Endothelial cell of umbilical vein (primary cell): ENCODE results near the gene PDE10A. TPM values are rescaled to one million over a fixed set of nuclear protein-coding genes. Genes with fewer than 3 reads are reported as not detected.
A peak's percentile ranks its signal among the peaks of the same experiment; 100 is the strongest.

ENCODE experiments used
- BruUV-seq: library from RNA; stranded (reverse); fragments of 400-500 nt; replicated peaks from 2 replicates; lab custom pipeline; 2021; lab: Mats Ljungman, UMichigan
- CTCF ChIA-PET: fragments of 300-600, 350-600 bp; sonication (Branson Sonifier 250); formaldehyde crosslinking; loops from one replicate; lab custom pipeline; 2021; ENCODE audit warnings: antibody characterized with exemption, inconsistent platforms; lab: Charles Lee
- POLR2A ChIA-PET: fragments of 300-600, 350-600 bp; sonication (Branson Sonifier 250); formaldehyde crosslinking; loops from one replicate; lab custom pipeline; 2021; ENCODE audit warnings: antibody characterized with exemption, inconsistent platforms; lab: Charles Lee
- DNase-seq: peaks from one replicate; pipeline ENCODE4 v3.0.0-alpha.2; 2011; ENCODE audit warnings: low read depth, low spot score
- FAIRE-seq: peaks from 2 replicates; lab custom pipeline; 2011; peaks lifted over from hg19 to GRCh38; lab: Jason Lieb, UNC
- H2AFZ ChIP-seq: 2 replicates; pipeline ENCODE4 v1.6.0; 2012; ENCODE audit warnings: low read depth, low read length, control low read depth, inconsistent platforms
- H3K27ac ChIP-seq: 2 replicates; pipeline ENCODE4 v1.5.1; 2011; ENCODE audit warnings: low read depth, mild to moderate bottlenecking, control low read depth, low read length, moderate library complexity; ENCODE audit not compliant: insufficient read depth
- H3K27me3 ChIP-seq, 2 experiments: 2 replicates each; pipeline versions ENCODE4 v1.6.0 to v1.6.1; 2011; ENCODE audit warnings: low read length in 2 of 2, mixed read lengths in 1 of 2; ENCODE audit not compliant: control insufficient read depth in 2 of 2, insufficient read depth in 2 of 2
- H3K36me3 ChIP-seq, 2 experiments: 2 replicates in 1 of 2; 3 replicates in 1 of 2; pipeline ENCODE4 v1.5.1; 2011; ENCODE audit warnings: low read length in 2 of 2, mild to moderate bottlenecking in 1 of 2, moderate library complexity in 1 of 2; ENCODE audit not compliant: control insufficient read depth in 2 of 2, insufficient read depth in 2 of 2; ENCODE audit errors: extremely low read depth in 1 of 2
- H3K4me1 ChIP-seq: 3 replicates; pipeline ENCODE4 v1.5.1; 2011; ENCODE audit warnings: mild to moderate bottlenecking, low read length; ENCODE audit not compliant: control insufficient read depth, insufficient read depth; ENCODE audit errors: extremely low read depth
- H3K4me2 ChIP-seq: 2 replicates; pipeline ENCODE4 v1.6.1; 2011; ENCODE audit warnings: low read length, control low read depth, mixed read lengths; ENCODE audit not compliant: insufficient read depth
- H3K4me3 ChIP-seq, 3 experiments: fragments of 200-600 bp in 1 of 3; sonication (generic), shearing (Covaris generic) in 1 of 3; replicated peaks in 1 of 3; 2 replicates each; pipeline ENCODE4 v1.5.1; 2011 to 2016; ENCODE audit warnings: control low read depth in 3 of 3, low read length in 3 of 3, mild to moderate bottlenecking in 2 of 3, inconsistent platforms in 1 of 3, low read depth in 1 of 3, moderate library complexity in 1 of 3; ENCODE audit not compliant: insufficient read depth in 1 of 3
- H3K79me2 ChIP-seq: 2 replicates; pipeline ENCODE4 v1.6.0; 2012; ENCODE audit warnings: low read length, inconsistent platforms; ENCODE audit not compliant: control insufficient read depth, insufficient read depth
- H3K9ac ChIP-seq: replicated peaks from 2 replicates; pipeline ENCODE3; 2011; ENCODE audit warnings: low read length, control low read depth; ENCODE audit not compliant: insufficient read depth; ENCODE audit errors: extremely low read depth
- H3K9me1 ChIP-seq: replicated peaks from 3 replicates; pipeline ENCODE4 v1.6.0; 2011; ENCODE audit warnings: mild to moderate bottlenecking, low read length; ENCODE audit not compliant: control insufficient read depth, insufficient read depth; ENCODE audit errors: extremely low read depth
- H3K9me3 ChIP-seq: replicated peaks from 2 replicates; pipeline ENCODE4 v1.5.1; 2012; ENCODE audit warnings: low read length, inconsistent platforms; ENCODE audit not compliant: control insufficient read depth, insufficient read depth
- H4K20me1 ChIP-seq: replicated peaks from 2 replicates; pipeline ENCODE3; 2011; ENCODE audit warnings: mild to moderate bottlenecking, low read length; ENCODE audit not compliant: control insufficient read depth, insufficient read depth; ENCODE audit errors: extremely low read depth
- EZH2 ChIP-seq: IDR thresholded peaks from 2 replicates; pipeline ENCODE4 v1.6.1; 2012; ENCODE audit warnings: borderline replicate concordance, low read depth, mild to moderate bottlenecking, moderate library complexity, low read length, inconsistent platforms; ENCODE audit not compliant: severe bottlenecking
- FOS ChIP-seq: IDR thresholded peaks from 2 replicates; pipeline ENCODE4 v1.6.1; 2011; ENCODE audit warnings: mild to moderate bottlenecking, low read length, moderate library complexity, borderline replicate concordance; ENCODE audit not compliant: insufficient read depth
- GATA2 ChIP-seq: IDR thresholded peaks from 2 replicates; pipeline ENCODE4 v1.7.0; 2011; ENCODE audit warnings: low read depth, mild to moderate bottlenecking, moderate library complexity, mixed read lengths, low read length; ENCODE audit not compliant: insufficient read length, insufficient read depth
- JUN ChIP-seq: IDR thresholded peaks from 2 replicates; pipeline ENCODE4 v1.6.1; 2011; ENCODE audit warnings: borderline replicate concordance, low read depth; ENCODE audit not compliant: insufficient read length, insufficient read depth
- MYC ChIP-seq: IDR thresholded peaks from one replicate; pipeline ENCODE4 v1.6.1; 2011; ENCODE audit warnings: mild to moderate bottlenecking, low read depth, low read length
- POLR2A ChIP-seq: IDR thresholded peaks from 2 replicates; pipeline ENCODE4 v1.6.1; 2012; ENCODE audit warnings: low read depth, mild to moderate bottlenecking, control low read depth, low read length
- POLR2AphosphoS5 ChIP-seq: IDR thresholded peaks from 2 replicates; pipeline ENCODE4 v1.6.1; 2012; ENCODE audit warnings: low read depth, mild to moderate bottlenecking, control low read depth, low read length, moderate library complexity; ENCODE audit not compliant: insufficient read depth
- dilution Hi-C: fragments of 300-500 bp; cut with MboI; formaldehyde crosslinking; loops from one replicate; pipeline ENCODE4 v1.15.0; 2019; ENCODE audit warnings: low sequenced_read_pairs; ENCODE audit not compliant: extremely low pct_ligation_motif_present
- intact Hi-C: fragments of 100-400 bp; cut with micrococcal nuclease; formaldehyde crosslinking; loops from one replicate; pipeline ENCODE4 v1.10.0; 2022
- polyA plus RNA-seq, 4 experiments: library from polyadenylated mRNA; depleted of rRNA in 3 of 4; stranded (reverse) in 3 of 4; unstranded in 1 of 4; fragments of >200 nt; gene quantifications; 2 replicates each; pipeline versions ENCODE4 v1.2.1 to v1.2.3, GENCODE V29; 2011 to 2012; ENCODE audit warnings: missing spikeins in 1 of 4
- total RNA-seq: library from RNA; stranded (reverse); gene quantifications from 2 replicates; pipeline ENCODE4 v1.2.3, GENCODE V29; 2021
- TF ChIP-seq, protein P1 (sequence below): IDR thresholded peaks from 2 replicates; pipeline ENCODE4 v1.6.1; 2011; ENCODE audit not compliant: insufficient read depth, insufficient read length
- TF ChIP-seq, protein P2 (sequence below), 2 donors: IDR thresholded peaks; 1 replicate in 1 of 2; 2 replicates in 1 of 2; pipeline ENCODE4 v1.5.1; 2011; ENCODE audit warnings: low read length in 2 of 2, mild to moderate bottlenecking in 2 of 2, moderate library complexity in 2 of 2, control low read depth in 1 of 2, inconsistent platforms in 1 of 2, low read depth in 1 of 2; ENCODE audit not compliant: insufficient read depth in 1 of 2; ENCODE audit errors: extremely low read depth in 1 of 2

PDE10A gene
- total and polyA plus RNA-seq, 2 donors (not counting 3 experiments of a cell fraction or from before 2014, with no cell fraction given), result 0.86 to 2.9 TPM

DNA sequence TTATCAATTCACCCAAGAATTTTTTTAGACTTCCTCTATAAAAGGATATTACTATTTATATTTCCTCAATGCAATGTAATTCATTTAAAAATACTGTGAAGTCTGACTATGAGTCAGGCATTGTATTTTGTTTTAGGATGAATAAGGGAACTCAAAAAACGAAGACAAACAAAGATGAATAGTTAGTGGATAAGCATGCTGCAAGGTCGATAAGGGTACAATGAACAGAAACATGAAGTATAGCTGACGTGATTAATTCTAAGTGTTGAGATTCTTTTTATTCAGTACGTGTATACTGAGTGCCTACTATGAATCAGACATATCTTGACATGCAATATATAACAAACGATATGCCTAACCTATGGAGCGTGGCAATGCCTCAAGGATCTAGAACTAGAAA is 105.4 kb downstream of the PDE10A start:
- DNase-seq (peak; percentile 59), FAIRE-seq (peak; percentile 82)
- no peaks in the 10 kb centered on the region for H3K9me3 ChIP-seq
- no peak overlapping the region for H2AFZ ChIP-seq
- no peaks in the 10 kb centered on the region for H3K27me3 ChIP-seq
- no TSS peak for BruUV-seq
- peaks cover 7% of the 10 kb centered on the region for H3K4me1 ChIP-seq
- dilution Hi-C loops, result no loop called here
- H3K36me3 ChIP-seq, result no peaks in the 10 kb centered on the region
- intact Hi-C loops, result loop anchor here (5.0 kb wide), 1 partner anchor 105 kb away; the partner anchor contains the start of gene PDE10A
- H3K9me1 ChIP-seq, result no peaks in the 10 kb centered on the region
- no peaks in the 10 kb centered on the region for H4K20me1 ChIP-seq
- POLR2A ChIA-PET, result no interaction called here
- CTCF ChIA-PET, result no interaction called here
- no peak overlapping the region for H3K4me2 ChIP-seq
- TF ChIP-seq, protein P1, sequence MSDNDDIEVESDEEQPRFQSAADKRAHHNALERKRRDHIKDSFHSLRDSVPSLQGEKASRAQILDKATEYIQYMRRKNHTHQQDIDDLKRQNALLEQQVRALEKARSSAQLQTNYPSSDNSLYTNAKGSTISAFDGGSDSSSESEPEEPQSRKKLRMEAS, result no peak
- TF ChIP-seq MYC (no peak), GATA2 (peak; percentile 28), EZH2 (no peak), JUN (no peak), FOS (peak; percentile 69)
- H3K27ac ChIP-seq, result no peak overlapping the region
- no peak overlapping the region for H3K4me3 ChIP-seq
- no peaks in the 10 kb centered on the region for H3K79me2 ChIP-seq
- H3K9ac ChIP-seq, result no peak overlapping the region

DNA sequence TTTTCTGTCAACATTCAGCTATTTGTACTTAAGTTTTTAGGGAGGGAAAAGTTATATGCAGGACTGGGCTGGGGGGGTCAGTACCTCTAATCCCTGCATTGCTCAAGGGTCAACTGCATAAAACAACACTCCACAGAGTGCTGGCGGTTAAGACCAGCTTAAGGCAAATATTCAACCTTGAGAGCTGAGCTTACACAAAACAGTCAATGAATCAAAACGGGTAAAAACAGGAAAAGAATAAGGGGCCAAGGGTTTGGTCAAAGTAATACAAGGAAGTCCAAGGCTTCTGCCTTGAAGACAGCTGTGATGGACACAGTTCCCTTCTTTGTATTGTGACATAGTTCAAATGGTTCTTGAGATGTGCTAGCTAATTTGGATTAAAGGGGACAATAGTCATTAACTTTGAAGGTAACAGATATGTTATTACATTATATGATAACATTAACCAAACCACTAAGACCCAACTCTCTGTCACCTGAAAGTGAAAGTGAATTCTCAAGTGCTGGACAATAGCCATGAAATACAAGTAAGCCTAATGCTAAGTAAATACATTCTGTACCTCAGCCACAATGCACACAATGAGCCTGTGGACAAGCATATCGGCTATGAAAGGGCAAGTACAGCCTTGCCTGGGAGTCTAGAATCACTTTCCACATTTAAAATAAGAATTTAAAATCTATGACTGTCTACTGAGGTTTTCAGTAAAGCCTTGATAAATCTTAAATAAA is 106.8 kb downstream of the PDE10A start:
- BruUV-seq, result no TSS peak
- peaks cover 7% of the 10 kb centered on the region for H3K4me1 ChIP-seq
- CTCF ChIA-PET, result interaction anchor here (0.7 to 1.3 kb wide), 5 partner anchors 9 to 116 kb away, joined by 3 read pairs; no protein-coding TSS in a partner anchor

More for the DNA sequence above, 106.8 kb downstream of the PDE10A start:
- TF ChIP-seq EZH2, result no peak
- no peak for TF ChIP-seq MYC
- TF ChIP-seq POLR2AphosphoS5, result no peak
- TF ChIP-seq GATA2, result no peak
- no peak for TF ChIP-seq JUN
- TF ChIP-seq, protein P1, result no peak
- no peak for TF ChIP-seq POLR2A
- TF ChIP-seq, protein P2, sequence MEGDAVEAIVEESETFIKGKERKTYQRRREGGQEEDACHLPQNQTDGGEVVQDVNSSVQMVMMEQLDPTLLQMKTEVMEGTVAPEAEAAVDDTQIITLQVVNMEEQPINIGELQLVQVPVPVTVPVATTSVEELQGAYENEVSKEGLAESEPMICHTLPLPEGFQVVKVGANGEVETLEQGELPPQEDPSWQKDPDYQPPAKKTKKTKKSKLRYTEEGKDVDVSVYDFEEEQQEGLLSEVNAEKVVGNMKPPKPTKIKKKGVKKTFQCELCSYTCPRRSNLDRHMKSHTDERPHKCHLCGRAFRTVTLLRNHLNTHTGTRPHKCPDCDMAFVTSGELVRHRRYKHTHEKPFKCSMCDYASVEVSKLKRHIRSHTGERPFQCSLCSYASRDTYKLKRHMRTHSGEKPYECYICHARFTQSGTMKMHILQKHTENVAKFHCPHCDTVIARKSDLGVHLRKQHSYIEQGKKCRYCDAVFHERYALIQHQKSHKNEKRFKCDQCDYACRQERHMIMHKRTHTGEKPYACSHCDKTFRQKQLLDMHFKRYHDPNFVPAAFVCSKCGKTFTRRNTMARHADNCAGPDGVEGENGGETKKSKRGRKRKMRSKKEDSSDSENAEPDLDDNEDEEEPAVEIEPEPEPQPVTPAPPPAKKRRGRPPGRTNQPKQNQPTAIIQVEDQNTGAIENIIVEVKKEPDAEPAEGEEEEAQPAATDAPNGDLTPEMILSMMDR (IDR thresholded peaks at IDR 0.05; ENCODE audit: extremely low read depth in 1 of 2, insufficient read depth in 1 of 2, low read depth in 1 of 2, low read length in 2 of 2), result no peak
- no peak for TF ChIP-seq FOS
- DNase-seq, result peak; percentile 85
- Histone ChIP-seq H3K79me2 (no peaks in the 10 kb centered on the region), H3K9me3 (no peaks in the 10 kb centered on the region), H3K4me3 (no peak overlapping the region), H3K27me3 (peaks cover 0 to 4% of the 10 kb centered on the region in 2 experiments), H3K9me1 (no peaks in the 10 kb centered on the region), H4K20me1 (no peaks in the 10 kb centered on the region), H3K36me3 (no peaks in the 10 kb centered on the region), H3K27ac (no peak overlapping the region), H3K9ac (no peak overlapping the region), H2AFZ (peak overlapping the region; percentile 11), H3K4me2 (peak overlapping the region; percentile 21)
- intact Hi-C loops, result loop anchor here (1.0 to 5.0 kb wide), 2 partner anchors 17 to 106 kb away; partner anchors contain the start of gene PDE10A
- POLR2A ChIA-PET, result no interaction called here
- FAIRE-seq, result peak; percentile 53
- dilution Hi-C loops, result no loop called here
